GM12891 (cell line): ENCODE measurements around the gene BTAF1.

Experiments used
- DNase-seq: peaks from one replicate; pipeline ENCODE4 v3.0.0; 2011; ENCODE audit warnings: low spot score; ENCODE audit not compliant: insufficient read length
- FAIRE-seq: peaks from 2 replicates; lab custom pipeline; 2011; peaks lifted over from hg19 to GRCh38; lab: Jason Lieb, UNC
- PAX5 ChIP-seq: IDR thresholded peaks from 2 replicates; pipeline ENCODE4 v1.6.1; 2011; ENCODE audit warnings: low read length, moderate library complexity, mild to moderate bottlenecking; ENCODE audit not compliant: insufficient read depth, severe bottlenecking
- POLR2A ChIP-seq: IDR thresholded peaks from 2 replicates; pipeline ENCODE4 v1.6.1; 2011; ENCODE audit warnings: low read depth, low read length, control low read depth
- POLR2AphosphoS5 ChIP-seq: IDR thresholded peaks from 2 replicates; pipeline ENCODE4 v1.6.1; 2011; ENCODE audit warnings: low read depth, low read length, control low read depth
- POU2F2 ChIP-seq: IDR thresholded peaks from 2 replicates; pipeline ENCODE4 v1.6.1; 2011; ENCODE audit warnings: low read depth, mild to moderate bottlenecking, control low read depth, low read length, moderate library complexity
- SPI1 ChIP-seq: IDR thresholded peaks from 2 replicates; pipeline ENCODE4 v1.6.1; 2011; ENCODE audit warnings: low read depth, low read length, control low read depth
- TAF1 ChIP-seq: IDR thresholded peaks from 2 replicates; pipeline ENCODE4 v1.6.1; 2011; ENCODE audit warnings: low read depth, low read length, control low read depth

Gene BTAF1

DNA sequence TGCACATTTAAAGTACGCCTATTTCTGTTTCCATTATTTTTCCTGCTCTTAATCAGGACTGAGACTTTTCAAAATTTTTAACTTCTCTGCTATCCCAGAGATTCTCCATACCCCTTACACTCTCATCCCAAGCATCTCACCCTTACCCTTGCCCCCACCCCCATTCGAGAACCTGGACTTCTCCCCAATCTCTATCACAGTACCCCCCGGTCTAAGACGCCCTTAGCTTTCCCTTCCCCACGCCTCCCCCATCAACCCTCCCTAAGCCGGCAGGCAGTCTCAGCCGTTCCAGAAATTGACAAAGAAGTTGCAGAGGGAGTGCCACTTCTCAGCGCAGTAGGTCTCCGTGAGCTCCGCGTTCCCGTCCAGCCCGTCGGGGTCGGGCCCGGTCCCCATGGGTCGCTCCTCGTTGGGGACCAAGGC is 15.6 kb upstream of the BTAF1 start:
- DNase-seq (no peak), FAIRE-seq (no peak)
- TF ChIP-seq PAX5 (no peak), POLR2A (no peak), POLR2AphosphoS5 (no peak), SPI1 (no peak), POU2F2 (no peak), TAF1 (no peak)

DNA sequence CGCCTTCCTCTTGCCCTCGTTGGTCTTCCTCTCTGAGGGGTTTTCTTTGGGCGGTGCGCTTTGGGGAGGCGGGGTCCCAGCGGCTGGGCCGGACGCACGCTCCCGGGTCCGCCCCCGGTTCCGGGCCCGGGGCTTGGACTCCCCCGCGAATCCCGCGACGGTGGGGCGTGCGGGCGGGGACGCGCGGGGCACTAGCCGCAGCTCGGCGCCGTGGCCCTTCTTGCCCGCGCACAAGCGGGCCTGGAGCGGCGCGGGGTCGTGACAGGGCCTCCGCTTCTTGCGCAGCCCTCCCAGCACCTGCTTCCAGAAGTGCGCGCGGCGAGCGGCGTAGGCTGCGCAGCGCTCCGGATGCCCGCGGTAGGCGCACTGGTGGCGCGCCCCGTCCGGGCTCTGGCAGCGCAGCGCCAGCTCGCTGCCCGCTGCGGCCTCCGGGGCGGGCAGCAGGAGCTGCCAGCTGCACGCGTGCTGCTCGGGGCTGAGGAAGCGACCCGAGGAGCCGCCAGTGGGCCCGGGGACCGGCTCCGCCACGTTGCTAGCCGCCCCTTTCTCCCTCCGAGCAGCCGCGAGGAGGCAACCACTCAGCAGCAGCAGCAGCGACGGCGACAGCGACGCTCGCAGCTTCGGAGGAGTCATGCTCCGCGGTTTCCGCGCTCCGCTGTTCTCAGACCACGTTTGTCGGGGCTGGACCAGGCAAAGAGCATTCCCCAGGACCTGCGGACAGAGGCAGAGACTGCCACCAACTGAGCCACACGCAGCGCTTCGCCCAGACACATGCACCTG is 15.0 kb upstream of the BTAF1 start:
- DNase-seq (peak; percentile 73), FAIRE-seq (peak; percentile 97)
- peak; percentile 54 for TF ChIP-seq PAX5
- TF ChIP-seq SPI1: no peak
- TF ChIP-seq POLR2A: no peak
- TF ChIP-seq TAF1: 0 out of 2 replicates have a peak, but pooled peaks have one; percentile 34

DNA sequence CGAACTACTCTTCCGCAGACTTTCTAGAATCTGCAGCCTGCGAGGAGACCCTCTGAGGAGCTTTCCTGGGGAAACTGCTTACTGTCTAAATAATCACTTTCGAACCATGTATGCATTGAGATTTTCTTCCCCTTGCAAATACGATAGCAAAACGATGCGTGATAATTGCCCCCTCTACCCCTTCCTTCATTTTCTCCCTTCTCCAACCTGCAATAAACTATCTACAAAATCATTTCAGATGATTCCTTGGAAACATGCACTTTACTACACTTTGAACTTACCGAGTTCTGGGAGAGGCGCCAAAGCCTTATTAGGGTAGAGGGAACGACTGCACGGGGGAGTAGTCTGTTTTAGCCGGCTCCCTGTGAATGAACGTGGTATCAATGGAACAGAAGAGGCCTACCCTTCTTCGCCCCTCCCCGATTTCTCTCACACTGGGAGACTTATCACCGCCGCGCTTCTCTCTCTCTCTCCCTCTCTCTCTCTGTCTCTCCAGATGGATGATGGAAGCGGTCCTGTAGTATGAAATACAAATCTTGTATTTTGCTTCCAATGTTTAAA is 14.4 kb upstream of the BTAF1 start, which contains the start of gene FGFBP3:
Gene FGFBP3, minus strand, starts transcription at position 370 of the 561 bp plus-strand sequence. CDS start 517 bp downstream, outside the sequence.
- FAIRE-seq (no peak), DNase-seq (no peak)
- TF ChIP-seq TAF1 (no peak), SPI1 (no peak), POU2F2 (no peak), POLR2A (no peak), POLR2AphosphoS5 (no peak), PAX5 (no peak)

DNA sequence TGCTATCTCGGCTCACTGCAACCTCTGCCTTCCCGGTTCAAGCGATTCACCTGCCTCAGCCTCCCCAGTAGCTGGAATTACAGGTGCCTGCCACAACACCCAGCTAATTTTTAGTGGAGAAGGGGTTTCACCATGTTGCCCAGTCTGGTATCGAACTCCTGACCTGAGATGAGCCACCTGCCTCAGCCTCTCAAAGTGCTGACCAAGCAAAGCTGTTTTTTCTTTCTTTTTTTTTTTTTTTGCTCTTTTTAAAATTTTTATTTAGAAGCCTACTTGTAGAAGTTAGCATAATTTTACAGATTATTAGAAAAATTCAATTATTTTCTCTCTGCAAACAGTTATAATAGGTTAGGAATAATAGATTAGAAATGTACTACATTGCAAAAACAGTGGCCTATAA is 13.1 kb upstream of the BTAF1 start:
- no peak for FAIRE-seq
- no peak for DNase-seq
- TF ChIP-seq SPI1 (no peak), TAF1 (no peak), POLR2AphosphoS5 (no peak), PAX5 (no peak), POLR2A (no peak), POU2F2 (no peak)

DNA sequence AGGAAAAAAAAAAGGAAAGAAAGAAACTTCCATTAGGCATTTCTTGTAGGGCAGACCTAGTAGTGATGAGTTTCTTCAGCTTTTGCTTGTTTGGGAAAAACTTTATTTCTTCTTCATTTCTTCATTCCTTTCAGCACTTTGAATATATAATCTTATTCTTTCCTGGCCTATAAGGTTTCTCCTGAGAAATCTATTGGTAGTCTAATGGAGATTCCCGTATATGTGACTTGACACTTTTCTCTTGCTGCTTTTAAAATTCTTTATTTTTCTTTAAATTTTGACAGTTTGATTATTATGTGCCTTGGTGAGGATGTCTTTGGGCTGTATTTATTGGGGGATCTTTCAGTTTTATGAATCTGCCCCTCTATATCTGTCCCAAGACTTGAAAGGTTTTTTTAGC is 3.9 kb upstream of the BTAF1 start:
- DNase-seq (no peak), FAIRE-seq (no peak)
- TF ChIP-seq PAX5 (no peak), TAF1 (no peak), POLR2A (no peak), POLR2AphosphoS5 (no peak), SPI1 (no peak), POU2F2 (no peak)

DNA sequence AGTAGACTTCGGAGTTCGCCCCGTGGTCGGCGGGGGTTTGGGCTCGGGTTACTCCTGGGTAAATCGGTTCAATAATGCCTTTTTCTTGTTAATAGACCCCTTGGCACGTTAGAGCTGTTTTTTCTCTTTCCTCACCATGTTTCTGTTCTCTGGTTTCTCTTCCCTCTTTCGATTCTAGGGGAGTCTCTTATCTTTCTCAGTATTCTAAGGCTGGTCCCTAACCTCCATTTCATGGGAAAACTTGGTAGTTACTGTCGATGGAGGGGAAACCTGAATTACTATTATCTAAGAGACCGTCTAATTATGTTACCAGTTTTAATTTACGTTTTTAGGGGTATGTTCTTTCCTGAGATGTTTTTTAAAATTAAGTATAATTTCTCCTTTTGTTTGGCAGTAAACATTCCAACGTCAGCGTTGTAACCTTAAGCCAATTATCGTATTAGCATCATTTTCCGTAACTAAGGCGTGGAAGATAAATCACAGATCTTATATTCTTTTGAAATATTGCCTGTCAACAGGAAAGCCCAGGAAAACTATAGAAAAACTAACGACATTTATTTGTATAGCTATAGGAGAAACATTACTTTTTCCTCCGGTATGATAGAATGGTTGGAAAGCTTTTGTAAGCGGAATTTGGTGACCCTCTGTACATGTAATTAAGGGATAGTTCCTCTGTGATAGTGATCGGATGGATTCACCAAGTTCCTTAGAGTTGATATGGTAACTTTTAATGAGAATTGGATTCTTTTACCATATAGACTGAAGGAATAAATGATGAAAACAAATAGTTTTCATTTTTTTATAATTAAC is 847 bp downstream of the BTAF1 start:
- DNase-seq (no peak), FAIRE-seq (peak; percentile 26)
- no peak for TF ChIP-seq POLR2AphosphoS5
- no peak for TF ChIP-seq POU2F2
- peak; percentile 80 for TF ChIP-seq SPI1

DNA sequence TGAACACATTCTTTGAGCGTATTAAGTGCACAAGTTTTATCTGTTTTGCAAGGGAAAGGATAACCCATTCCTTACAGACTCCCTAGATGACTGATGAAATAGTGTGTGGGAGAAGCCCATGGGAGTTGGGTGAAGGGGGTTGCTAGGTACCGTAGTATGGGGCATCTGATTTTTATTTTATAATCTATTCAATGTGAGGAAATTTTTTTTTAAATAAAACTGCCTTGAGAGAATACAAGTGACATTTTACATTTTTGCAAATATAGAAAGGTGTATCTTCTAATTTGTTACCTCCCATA is 1.4 kb downstream of the BTAF1 start:
- DNase-seq (no peak), FAIRE-seq (no peak)
- TF ChIP-seq POLR2AphosphoS5: no peak
- TF ChIP-seq POU2F2: no peak
- no peak for TF ChIP-seq POLR2A
- no peak for TF ChIP-seq PAX5

DNA sequence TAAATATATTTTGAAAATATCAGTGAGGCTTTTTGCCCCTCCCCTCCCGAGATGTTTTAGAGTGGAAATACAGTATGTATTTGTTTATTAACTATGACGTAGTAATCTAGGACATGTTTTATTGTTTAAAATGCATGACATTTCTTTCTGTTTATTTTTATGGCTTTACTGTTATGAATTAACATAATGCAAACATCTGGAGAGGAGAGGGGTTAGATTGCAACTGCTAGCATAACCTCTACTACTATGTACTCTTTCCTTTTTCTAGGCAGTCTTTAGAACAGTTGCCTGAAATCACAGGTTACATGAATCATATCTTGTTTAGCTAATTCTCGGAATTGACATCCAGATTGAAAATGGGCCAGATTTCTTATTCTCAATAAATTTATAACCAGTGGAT is 7.4 kb downstream of the BTAF1 start:
- DNase-seq: no peak
- FAIRE-seq: no peak
- TF ChIP-seq POLR2A (no peak), SPI1 (no peak), TAF1 (no peak), PAX5 (no peak), POU2F2 (no peak), POLR2AphosphoS5 (no peak)

DNA sequence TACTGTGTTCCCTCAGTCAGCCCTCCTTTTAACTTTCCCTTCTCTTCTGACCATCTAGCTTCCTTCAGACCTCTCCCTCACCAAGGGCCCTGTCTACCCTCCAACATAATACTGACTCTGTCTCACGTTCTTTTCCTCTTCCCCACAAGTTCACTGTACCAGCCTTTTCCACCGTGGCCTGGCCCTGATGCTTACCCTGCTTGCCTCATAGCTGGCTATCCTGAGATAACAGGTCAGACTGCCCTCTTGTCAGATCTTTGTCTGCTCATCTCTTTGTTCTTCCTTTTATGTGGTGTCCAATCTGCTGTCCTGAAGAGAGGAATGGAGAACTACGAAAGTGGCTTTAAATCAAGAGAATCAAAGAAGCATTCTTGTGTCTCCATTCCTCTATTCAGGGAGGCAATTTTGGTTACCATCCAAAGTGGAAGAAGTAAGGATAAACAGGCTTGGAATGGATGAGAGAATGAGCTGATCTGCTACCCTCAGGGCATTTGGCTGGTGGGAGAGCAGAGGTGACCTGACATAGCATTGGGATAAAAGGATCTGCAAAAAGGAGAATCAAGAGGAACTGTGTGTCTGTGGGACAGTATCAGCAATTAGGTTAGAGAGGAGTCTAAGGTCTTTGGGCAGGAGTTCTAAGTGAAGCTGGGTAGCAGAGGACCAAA is 8.1 kb downstream of the BTAF1 start:
- FAIRE-seq: no peak
- DNase-seq: no peak
- TF ChIP-seq POLR2A (no peak), POU2F2 (no peak), POLR2AphosphoS5 (no peak), TAF1 (no peak), PAX5 (no peak), SPI1 (no peak)

DNA sequence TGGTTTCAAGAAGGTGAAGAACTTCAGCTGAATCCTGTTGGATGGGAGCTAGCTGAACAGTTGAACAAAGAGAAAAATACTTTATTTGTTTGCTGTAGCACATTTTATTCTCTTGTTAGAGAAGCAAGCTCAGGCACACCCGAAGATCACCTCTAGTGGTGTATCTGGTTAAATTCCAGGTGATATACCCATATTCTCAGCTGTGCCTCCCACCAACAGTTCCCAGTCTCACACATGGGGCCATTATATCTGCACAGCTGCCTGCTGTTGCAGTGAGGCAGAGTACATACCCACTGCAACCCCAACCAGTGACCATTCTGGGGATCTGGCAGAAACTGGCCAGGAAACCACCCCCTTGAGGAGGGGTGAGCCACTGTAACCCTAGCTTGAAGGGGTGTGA is 9.2 kb downstream of the BTAF1 start:
- peak; percentile 40 for FAIRE-seq
- TF ChIP-seq TAF1: no peak
- no peak for DNase-seq
